GM12865 (cell line): ENCODE results near the gene TLR8.

Experiments used
- DNase-seq: peaks from one replicate; pipeline ENCODE4 v3.0.0; 2010; ENCODE audit warnings: low read depth
- H3K4me3 ChIP-seq: 2 replicates; pipeline ENCODE4 v1.5.1; 2011; ENCODE audit warnings: mild to moderate bottlenecking, low read depth, low read length, control low read depth
- CTCF ChIP-seq: IDR thresholded peaks from 2 replicates; pipeline ENCODE4 v1.5.1; 2011; ENCODE audit warnings: low read length, control low read depth, low read depth, inconsistent platforms; ENCODE audit not compliant: insufficient read depth; ENCODE audit errors: missing control alignments

Gene TLR8

DNA sequence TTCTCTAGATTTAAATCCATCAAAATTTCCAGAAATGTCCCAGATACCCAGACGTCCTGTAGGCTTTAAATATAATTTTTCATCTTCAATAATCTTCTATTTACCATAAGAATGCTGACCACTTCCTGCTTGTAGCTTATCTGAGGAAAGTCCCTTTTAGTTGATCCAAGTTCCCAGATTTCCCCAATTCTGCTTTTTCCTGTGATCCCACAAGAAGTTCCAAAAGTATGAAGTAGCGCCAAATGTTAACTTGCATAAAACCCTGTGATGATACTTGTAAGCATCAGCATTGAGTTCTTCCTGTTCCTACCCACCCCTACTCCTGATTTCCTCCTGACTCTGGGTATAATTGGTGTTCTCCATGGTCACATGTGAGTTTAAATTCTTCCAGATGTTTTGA is 10.6 kb upstream of the TLR8 start:
- no peak for TF ChIP-seq CTCF
- no peak overlapping the region for H3K4me3 ChIP-seq
- no peak for DNase-seq

DNA sequence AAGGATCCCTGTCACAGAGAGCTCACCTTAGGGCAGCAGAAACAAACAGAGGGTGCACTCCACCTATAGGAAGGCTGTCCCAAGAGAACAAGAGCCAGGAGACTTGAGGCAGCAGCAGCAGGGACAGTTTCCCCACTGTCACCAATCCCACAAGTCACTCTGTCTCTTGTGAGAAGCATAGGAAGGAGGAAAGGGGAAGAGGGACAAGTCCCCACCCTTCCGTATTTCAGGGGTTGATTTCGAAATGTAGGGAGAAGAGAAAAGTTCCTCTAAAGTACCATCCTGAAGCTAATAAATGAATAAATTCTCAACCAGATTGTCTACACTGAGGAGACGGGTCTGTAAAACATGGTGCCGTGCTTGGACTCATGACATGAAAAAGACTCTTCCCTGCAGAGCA is 9.5 kb upstream of the TLR8 start:
- TF ChIP-seq CTCF: no peak
- DNase-seq: no peak
- H3K4me3 ChIP-seq: no peak overlapping the region

DNA sequence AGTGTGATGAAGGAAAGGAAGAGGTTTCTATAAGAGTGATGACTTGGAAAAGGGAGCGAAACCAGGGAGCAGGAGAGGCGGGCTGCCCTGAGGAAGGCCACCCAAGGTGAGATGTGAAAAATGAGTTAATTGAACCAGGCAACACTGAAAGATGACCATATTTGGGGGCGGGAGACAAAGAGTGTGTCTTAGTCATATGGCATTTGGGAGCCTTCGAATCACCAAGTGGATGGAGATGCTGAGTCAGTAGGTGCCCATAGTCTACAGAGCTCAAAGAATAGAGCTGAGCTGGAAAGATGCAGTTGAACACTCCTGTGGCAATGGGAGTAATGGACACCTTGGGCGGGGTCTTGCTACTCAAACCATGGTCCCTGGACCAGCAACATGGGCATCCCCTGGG is 8.3 kb upstream of the TLR8 start:
- TF ChIP-seq CTCF: no peak
- DNase-seq: no peak
- H3K4me3 ChIP-seq: no peak overlapping the region

GRCh38 chrX:12899506-12899905 is 6.9 kb upstream of the TLR8 start:
- TF ChIP-seq CTCF: no peak
- DNase-seq: no peak
- no peak overlapping the region for H3K4me3 ChIP-seq

GRCh38 chrX:12901486-12901885 is 4.9 kb upstream of the TLR8 start:
- H3K4me3 ChIP-seq: no peak overlapping the region
- DNase-seq: peak; percentile 74
- peak; percentile 47 for TF ChIP-seq CTCF

DNA sequence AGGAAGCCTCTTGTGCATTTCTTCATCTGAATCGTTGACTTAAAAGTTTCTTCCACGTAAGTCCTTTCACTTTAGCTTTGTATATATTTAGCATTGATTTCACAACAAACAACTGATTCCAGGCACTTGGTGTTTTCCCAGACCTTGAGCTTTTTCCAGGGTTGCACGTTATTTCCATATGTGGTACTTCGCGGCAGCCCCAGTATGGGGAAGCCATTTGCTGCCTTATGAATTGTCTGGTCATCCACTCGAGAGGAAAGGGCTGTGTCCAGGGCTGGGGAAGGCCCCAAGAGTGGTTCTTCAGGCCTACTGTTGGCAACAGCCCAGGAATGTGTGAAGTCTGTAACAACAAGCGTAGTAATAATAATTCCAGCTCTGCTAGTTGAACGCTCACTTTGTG is 2.8 kb upstream of the TLR8 start:
- DNase-seq: no peak
- TF ChIP-seq CTCF: no peak
- no peak overlapping the region for H3K4me3 ChIP-seq

- no peak for TF ChIP-seq CTCF
- no peak overlapping the region for H3K4me3 ChIP-seq
- no peak for DNase-seq
Observed at GRCh38 chrX:12910423-12911121, 4.2 kb downstream of the TLR8 start.
